ENCODE data around the gene CACHD1. TPM values are rescaled to one million over a fixed set of nuclear protein-coding genes. Genes with fewer than 3 reads are reported as not detected.

The CACHD1 gene
- total and polyA plus RNA-seq, 2 experiments from 2014 or later = 41.3 to 54.4 TPM

DNA sequence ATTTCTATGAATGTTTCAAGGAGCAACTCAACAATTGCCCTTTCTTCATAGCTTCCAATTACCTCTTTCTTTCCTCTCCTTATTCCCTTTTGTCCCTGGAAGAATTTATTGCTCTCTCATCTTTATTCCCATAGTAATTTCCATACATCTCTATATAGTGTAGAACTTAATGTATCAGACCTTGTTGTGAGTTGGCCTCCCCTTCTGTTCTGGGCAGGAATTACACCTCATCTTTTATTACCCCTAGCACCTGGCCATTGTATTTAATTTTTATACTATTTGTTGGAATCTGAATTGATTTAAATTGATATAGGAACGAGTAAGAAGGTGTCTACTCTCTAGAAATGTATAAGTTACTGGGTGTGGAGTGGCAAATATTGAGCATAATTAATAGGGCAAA lies 114.5 kb downstream of the CACHD1 start:
- H3K27ac ChIP-seq = no peak overlapping the region
- no peaks in the 10 kb centered on the region for H3K36me3 ChIP-seq
- H3K9me3 ChIP-seq (ENCODE audit: low read depth) = no peaks in the 10 kb centered on the region
- no peaks in the 10 kb centered on the region for H3K27me3 ChIP-seq
- TF ChIP-seq, protein P1, sequence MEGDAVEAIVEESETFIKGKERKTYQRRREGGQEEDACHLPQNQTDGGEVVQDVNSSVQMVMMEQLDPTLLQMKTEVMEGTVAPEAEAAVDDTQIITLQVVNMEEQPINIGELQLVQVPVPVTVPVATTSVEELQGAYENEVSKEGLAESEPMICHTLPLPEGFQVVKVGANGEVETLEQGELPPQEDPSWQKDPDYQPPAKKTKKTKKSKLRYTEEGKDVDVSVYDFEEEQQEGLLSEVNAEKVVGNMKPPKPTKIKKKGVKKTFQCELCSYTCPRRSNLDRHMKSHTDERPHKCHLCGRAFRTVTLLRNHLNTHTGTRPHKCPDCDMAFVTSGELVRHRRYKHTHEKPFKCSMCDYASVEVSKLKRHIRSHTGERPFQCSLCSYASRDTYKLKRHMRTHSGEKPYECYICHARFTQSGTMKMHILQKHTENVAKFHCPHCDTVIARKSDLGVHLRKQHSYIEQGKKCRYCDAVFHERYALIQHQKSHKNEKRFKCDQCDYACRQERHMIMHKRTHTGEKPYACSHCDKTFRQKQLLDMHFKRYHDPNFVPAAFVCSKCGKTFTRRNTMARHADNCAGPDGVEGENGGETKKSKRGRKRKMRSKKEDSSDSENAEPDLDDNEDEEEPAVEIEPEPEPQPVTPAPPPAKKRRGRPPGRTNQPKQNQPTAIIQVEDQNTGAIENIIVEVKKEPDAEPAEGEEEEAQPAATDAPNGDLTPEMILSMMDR (IDR thresholded peaks at IDR 0.05; ENCODE audit: low read depth, low read length) = peak; percentile 39
- no peak for DNase-seq (ENCODE audit: low read depth in 1 of 2, low spot score in 1 of 2)
- H3K4me1 ChIP-seq (ENCODE audit: low read depth) = peaks cover 30% of the 10 kb centered on the region
- H3K4me3 ChIP-seq = no peak overlapping the region

DNA sequence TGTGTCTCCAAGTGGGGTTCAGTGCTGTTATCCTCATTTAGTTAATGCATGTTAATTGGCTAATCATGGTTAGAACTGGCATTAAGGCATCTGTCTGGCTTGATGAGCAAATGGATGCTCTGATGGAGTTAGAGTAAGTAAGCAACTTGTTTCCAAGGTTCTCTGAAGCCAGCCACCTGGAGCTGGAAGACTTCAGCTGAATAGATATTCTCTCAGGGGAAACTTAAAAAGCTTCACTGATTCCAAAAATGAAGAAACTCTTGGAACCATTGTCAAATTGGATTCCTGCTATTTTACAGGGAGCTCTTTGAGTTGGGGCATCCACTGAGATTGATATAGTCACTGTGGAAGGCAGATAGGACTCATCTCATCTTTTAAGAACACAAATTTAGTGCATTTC lies 118.9 kb downstream of the CACHD1 start:
- Histone ChIP-seq H3K27ac (no peak overlapping the region), H3K36me3 (no peaks in the 10 kb centered on the region), H3K27me3 (no peaks in the 10 kb centered on the region), H3K9me3 (ENCODE audit: low read depth) (no peaks in the 10 kb centered on the region), H3K4me1 (ENCODE audit: low read depth) (peaks cover 22% of the 10 kb centered on the region), H3K4me3 (no peak overlapping the region)
- DNase-seq (ENCODE audit: low read depth in 1 of 2, low spot score in 1 of 2) = no peak
- TF ChIP-seq, protein P1 (IDR thresholded peaks at IDR 0.05; ENCODE audit: low read depth, low read length) = no peak

- H3K27ac ChIP-seq = no peak overlapping the region
- peaks cover 33% of the 10 kb centered on the region for H3K4me1 ChIP-seq (ENCODE audit: low read depth)
- no peak for DNase-seq (ENCODE audit: low read depth in 1 of 2, low spot score in 1 of 2)
- no peaks in the 10 kb centered on the region for H3K9me3 ChIP-seq (ENCODE audit: low read depth)
- H3K27me3 ChIP-seq = no peaks in the 10 kb centered on the region
- TF ChIP-seq, protein P1 (IDR thresholded peaks at IDR 0.05; ENCODE audit: low read depth, low read length) = no peak
- no peaks in the 10 kb centered on the region for H3K36me3 ChIP-seq
- no peak overlapping the region for H3K4me3 ChIP-seq
Observed at GRCh38 chr1:64590316-64590715, 120.4 kb downstream of the CACHD1 start.

GRCh38 chr1:64594446-64594845 lies 124.5 kb downstream of the CACHD1 start:
- H3K4me3 ChIP-seq = no peak overlapping the region

GRCh38 chr1:64595871-64596515 lies 126.1 kb downstream of the CACHD1 start:
- no peaks in the 10 kb centered on the region for H3K9me3 ChIP-seq (ENCODE audit: low read depth)
- no peak overlapping the region for H3K4me3 ChIP-seq
- peak overlapping the region; percentile 81 for H3K27ac ChIP-seq
- H3K27me3 ChIP-seq = no peaks in the 10 kb centered on the region
- no peak for DNase-seq (ENCODE audit: low read depth in 1 of 2, low spot score in 1 of 2)
- peaks cover 51% of the 10 kb centered on the region for H3K4me1 ChIP-seq (ENCODE audit: low read depth)
- H3K36me3 ChIP-seq = no peaks in the 10 kb centered on the region
- TF ChIP-seq, protein P1 (IDR thresholded peaks at IDR 0.05; ENCODE audit: low read depth, low read length) = no peak

More at GRCh38 chr1:64594446-64594845, 124.5 kb downstream of the CACHD1 start:
- TF ChIP-seq, protein P1 (IDR thresholded peaks at IDR 0.05; ENCODE audit: low read depth, low read length) = no peak
- Histone ChIP-seq H3K4me1 (ENCODE audit: low read depth) (peaks cover 51% of the 10 kb centered on the region), H3K36me3 (no peaks in the 10 kb centered on the region), H3K27ac (peak overlapping the region; percentile 81), H3K27me3 (no peaks in the 10 kb centered on the region), H3K9me3 (ENCODE audit: low read depth) (no peaks in the 10 kb centered on the region)
- no peak for DNase-seq (ENCODE audit: low read depth in 1 of 2, low spot score in 1 of 2)

Measured in cardiac muscle cell (in vitro differentiated cells and primary cell).